CD14-positive monocyte (primary cell): ENCODE data around the gene SUPT7L. TPM values are rescaled to one million over a fixed set of nuclear protein-coding genes. Genes with fewer than 3 reads are reported as not detected.

Experiments used
- DNase-seq, 3 donors: peaks; one replicate each; pipeline ENCODE4 v3.0.0-alpha.2; 2011 to 2022
- H2AFZ ChIP-seq: 2 replicates; pipeline ENCODE4 v1.6.0; 2012; ENCODE audit warnings: mild to moderate bottlenecking, low read depth, low read length, inconsistent platforms; ENCODE audit not compliant: insufficient read depth, poor library complexity, severe bottlenecking
- H3K27ac ChIP-seq, 2 donors: 1 replicate in 1 of 2; 2 replicates in 1 of 2; pipeline ENCODE4 v1.5.1; 2012 to 2013; ENCODE audit warnings: low read length in 2 of 2, control low read depth in 1 of 2, inconsistent platforms in 1 of 2, low read depth in 1 of 2, mild to moderate bottlenecking in 1 of 2
- H3K27me3 ChIP-seq, 2 donors: one replicate each; pipeline versions ENCODE4 v1.6.0 to v1.6.1; 2011 to 2013; ENCODE audit warnings: low read length in 2 of 2; ENCODE audit not compliant: control insufficient read depth in 2 of 2, insufficient read depth in 2 of 2
- H3K36me3 ChIP-seq, 2 donors: replicated peaks in 1 of 2; 1 replicate in 1 of 2; 2 replicates in 1 of 2; pipeline versions ENCODE4 v1.5.1 to v1.6.1; 2012 to 2013; ENCODE audit warnings: low read length in 2 of 2, control low read depth in 1 of 2, inconsistent platforms in 1 of 2, mild to moderate bottlenecking in 1 of 2; ENCODE audit not compliant: insufficient read depth in 2 of 2, control insufficient read depth in 1 of 2
- H3K4me1 ChIP-seq, 2 donors: 1 replicate in 1 of 2; 2 replicates in 1 of 2; pipeline versions ENCODE4 v1.5.1 to v1.6.1; 2012 to 2013; ENCODE audit warnings: low read length in 2 of 2, control low read depth in 1 of 2, inconsistent platforms in 1 of 2, mild to moderate bottlenecking in 1 of 2, moderate library complexity in 1 of 2; ENCODE audit not compliant: insufficient read depth in 2 of 2, control insufficient read depth in 1 of 2
- H3K4me2 ChIP-seq: replicated peaks from 2 replicates; pipeline ENCODE3; 2012; ENCODE audit warnings: low read length, moderate library complexity, mild to moderate bottlenecking; ENCODE audit not compliant: poor library complexity, severe bottlenecking; ENCODE audit errors: extremely low read depth
- H3K4me3 ChIP-seq, 3 experiments: fragments of 200-600 bp in 1 of 3; sonication (generic) in 1 of 3; replicated peaks in 1 of 3; 1 replicate in 2 of 3; 2 replicates in 1 of 3; pipeline ENCODE4 v1.5.1; 2011 to 2013; ENCODE audit warnings: low read length in 3 of 3, mild to moderate bottlenecking in 3 of 3, control low read depth in 2 of 3, low read depth in 2 of 3, inconsistent platforms in 1 of 3, moderate library complexity in 1 of 3
- H3K79me2 ChIP-seq: 2 replicates; pipeline ENCODE4 v1.6.0; 2012; ENCODE audit warnings: mild to moderate bottlenecking, control low read depth, inconsistent platforms, low read length, moderate library complexity; ENCODE audit not compliant: insufficient read depth
- H3K9ac ChIP-seq: 2 replicates; pipeline ENCODE4 v1.6.0; 2017; ENCODE audit warnings: low read length, mild to moderate bottlenecking; ENCODE audit not compliant: insufficient read depth, poor library complexity, severe bottlenecking
- H3K9me3 ChIP-seq, 2 donors: replicated peaks in 1 of 2; 1 replicate in 1 of 2; 2 replicates in 1 of 2; pipeline versions ENCODE4 v1.5.1 to v1.6.1; 2012 to 2013; ENCODE audit warnings: low read length in 2 of 2, control low read depth in 1 of 2; ENCODE audit not compliant: control insufficient read depth in 1 of 2, insufficient read depth in 1 of 2
- H4K20me1 ChIP-seq: 2 replicates; pipeline ENCODE4 v1.6.0; 2012; ENCODE audit warnings: mild to moderate bottlenecking, low read length, control low read depth, moderate library complexity; ENCODE audit not compliant: insufficient read depth
- H3K27ac Mint-ChIP-seq, 7 donors: one replicate each; pipeline ENCODE4 v1.8.0; 2020; ENCODE audit warnings: mild to moderate bottlenecking in 7 of 7, mixed read lengths in 7 of 7, moderate library complexity in 6 of 7, inconsistent platforms in 2 of 7
- H3K27me3 Mint-ChIP-seq, 3 donors: one replicate each; pipeline ENCODE4 v1.8.0; 2021 to 2022; ENCODE audit warnings: low read depth in 3 of 3, mild to moderate bottlenecking in 3 of 3, mixed read lengths in 3 of 3, moderate library complexity in 3 of 3, inconsistent platforms in 1 of 3
- H3K36me3 Mint-ChIP-seq, 2 donors: one replicate each; pipeline ENCODE4 v1.8.0; 2020; ENCODE audit warnings: mixed read lengths in 2 of 2, inconsistent platforms in 1 of 2, mild to moderate bottlenecking in 1 of 2
- H3K4me1 Mint-ChIP-seq: one replicate; pipeline ENCODE4 v1.8.0; 2020; ENCODE audit warnings: mild to moderate bottlenecking, mixed read lengths
- H3K4me3 Mint-ChIP-seq, 2 donors: one replicate each; pipeline ENCODE4 v1.8.0; 2020; ENCODE audit warnings: mild to moderate bottlenecking in 2 of 2, mixed read lengths in 2 of 2, moderate library complexity in 1 of 2
- H3K9me3 Mint-ChIP-seq, 7 donors: one replicate each; pipeline ENCODE4 v1.8.0; 2020 to 2022; ENCODE audit warnings: mixed read lengths in 7 of 7, mild to moderate bottlenecking in 6 of 7, moderate library complexity in 6 of 7, inconsistent platforms in 2 of 7
- WGBS: methylation state at CpG from one replicate; pipeline ENCODE4 v1.1.5; 2013; ENCODE audit warnings: missing lambda C conversion rate; ENCODE audit not compliant: insufficient coverage; 5-methylcytosine and 5-hydroxymethylcytosine counted together
- intact Hi-C, 2 donors: fragments of 100-400 bp; cut with micrococcal nuclease; formaldehyde crosslinking; loops; one replicate each; pipeline versions ENCODE4 v1.15.0 to v1.15.1; 2023
- polyA plus RNA-seq, 3 donors: library from polyadenylated mRNA; depleted of rRNA in 1 of 3; unstranded in 2 of 3; stranded (reverse) in 1 of 3; fragments of 300-500 nt in 2 of 3; fragments of >200 nt in 1 of 3; fragmentation: Illumina TruSeq in 2 of 3; gene quantifications; 1 replicate in 2 of 3; 2 replicates in 1 of 3; pipeline ENCODE4 v1.2.3, GENCODE V29; 2012 to 2021
- TF ChIP-seq, protein P1 (sequence below): fragments of 200-600 bp; IDR thresholded peaks from one replicate; pipeline ENCODE4 v1.8.0; 2022; ENCODE audit warnings: antibody characterized with exemption, mild to moderate bottlenecking

The SUPT7L gene
- polyA plus RNA-seq, 3 donors, result 10.7 to 59.0 (median 12.2) TPM

DNA sequence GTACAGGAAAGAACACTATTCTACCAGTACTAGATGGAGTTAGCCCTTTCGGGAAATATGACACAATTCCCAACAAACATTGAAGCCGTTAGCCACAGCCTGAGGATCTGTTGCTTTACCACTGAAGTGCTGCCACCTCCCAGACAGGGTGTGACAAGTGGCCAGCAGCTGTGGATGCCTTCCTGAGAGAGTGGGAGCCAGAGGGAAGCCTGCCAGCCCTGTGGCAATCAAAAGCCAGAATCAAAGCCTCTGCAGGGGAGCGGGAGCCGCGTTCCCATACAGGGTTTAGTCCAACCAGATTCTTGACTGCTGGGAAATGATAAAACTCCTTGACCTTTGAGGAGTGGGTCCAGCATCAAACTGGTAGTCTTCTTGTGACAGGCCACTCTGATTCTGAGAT is 38.3 kb upstream of the SUPT7L start:
- no peaks in the 10 kb centered on the region for H3K79me2 ChIP-seq
- no peaks in the 10 kb centered on the region for H3K9me3 ChIP-seq
- no peak overlapping the region for H2AFZ ChIP-seq
- H4K20me1 ChIP-seq, result no peaks in the 10 kb centered on the region
- H3K4me1 ChIP-seq, result peaks cover 22 to 25% of the 10 kb centered on the region in 2 donors
- peaks cover 26% of the 10 kb centered on the region for H3K4me1 Mint-ChIP-seq
- H3K27ac Mint-ChIP-seq, result no peak overlapping the region
- H3K4me3 ChIP-seq, result no peak overlapping the region
- H3K27me3 ChIP-seq, result no peaks in the 10 kb centered on the region
- TF ChIP-seq, protein P1, sequence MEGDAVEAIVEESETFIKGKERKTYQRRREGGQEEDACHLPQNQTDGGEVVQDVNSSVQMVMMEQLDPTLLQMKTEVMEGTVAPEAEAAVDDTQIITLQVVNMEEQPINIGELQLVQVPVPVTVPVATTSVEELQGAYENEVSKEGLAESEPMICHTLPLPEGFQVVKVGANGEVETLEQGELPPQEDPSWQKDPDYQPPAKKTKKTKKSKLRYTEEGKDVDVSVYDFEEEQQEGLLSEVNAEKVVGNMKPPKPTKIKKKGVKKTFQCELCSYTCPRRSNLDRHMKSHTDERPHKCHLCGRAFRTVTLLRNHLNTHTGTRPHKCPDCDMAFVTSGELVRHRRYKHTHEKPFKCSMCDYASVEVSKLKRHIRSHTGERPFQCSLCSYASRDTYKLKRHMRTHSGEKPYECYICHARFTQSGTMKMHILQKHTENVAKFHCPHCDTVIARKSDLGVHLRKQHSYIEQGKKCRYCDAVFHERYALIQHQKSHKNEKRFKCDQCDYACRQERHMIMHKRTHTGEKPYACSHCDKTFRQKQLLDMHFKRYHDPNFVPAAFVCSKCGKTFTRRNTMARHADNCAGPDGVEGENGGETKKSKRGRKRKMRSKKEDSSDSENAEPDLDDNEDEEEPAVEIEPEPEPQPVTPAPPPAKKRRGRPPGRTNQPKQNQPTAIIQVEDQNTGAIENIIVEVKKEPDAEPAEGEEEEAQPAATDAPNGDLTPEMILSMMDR, result no peak
- H3K4me3 Mint-ChIP-seq, result no peak overlapping the region
- intact Hi-C loops, result loop anchor here in 1 of 2 donors (5.0 kb wide), 1 partner anchor 751 kb away; no protein-coding TSS in a partner anchor
- H3K9me3 Mint-ChIP-seq, result peaks cover 0 to 3% (median 0%) of the 10 kb centered on the region in 7 donors
- H3K4me2 ChIP-seq, result no peak overlapping the region
- H3K36me3 ChIP-seq, result peaks cover 9 to 23% of the 10 kb centered on the region in 2 donors
- peaks cover 0 to 1% (median 0%) of the 10 kb centered on the region in 3 donors for H3K27me3 Mint-ChIP-seq
- DNase-seq, result no peak
- H3K36me3 Mint-ChIP-seq, result peaks cover 14 to 21% of the 10 kb centered on the region in 2 donors
- WGBS, result 81% methylated on average over 3 of the region's 5 CpGs
- no peak overlapping the region for H3K27ac ChIP-seq
- H3K9ac ChIP-seq, result no peak overlapping the region

DNA sequence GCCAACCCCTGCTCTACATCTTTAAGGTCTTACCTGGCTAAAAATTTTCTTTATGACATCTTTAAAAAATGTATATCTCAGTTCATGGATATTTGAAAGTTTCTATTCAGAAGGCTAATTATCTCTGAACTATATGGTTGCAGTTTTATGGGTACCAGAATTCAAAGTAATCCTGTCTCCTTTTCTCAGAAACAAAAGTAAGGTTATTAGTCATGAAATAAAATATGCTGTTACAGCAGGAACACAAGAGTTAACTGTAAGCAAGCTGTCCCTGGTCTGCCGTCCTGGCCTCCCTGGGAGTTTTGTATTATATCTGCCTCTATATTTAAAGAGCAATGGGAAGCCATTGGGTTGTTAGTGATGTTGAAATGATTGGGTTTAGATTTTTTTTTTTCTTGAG is 34.2 kb upstream of the SUPT7L start:
- 100% methylated on average over 1 of the region's 1 CpG for WGBS
- Histone ChIP-seq H3K9ac (no peak overlapping the region), H2AFZ (no peak overlapping the region), H3K4me2 (no peak overlapping the region), H3K36me3 (peaks cover 41 to 62% of the 10 kb centered on the region in 2 donors), H3K9me3 (no peaks in the 10 kb centered on the region), H4K20me1 (no peaks in the 10 kb centered on the region), H3K4me1 (no peaks in the 10 kb centered on the region), H3K27ac (no peak overlapping the region), H3K4me3 (no peak overlapping the region), H3K27me3 (no peaks in the 10 kb centered on the region), H3K79me2 (no peaks in the 10 kb centered on the region)
- H3K36me3 Mint-ChIP-seq, result peaks cover 39 to 56% of the 10 kb centered on the region in 2 donors
- intact Hi-C loops, result no loop called here
- no peaks in the 10 kb centered on the region for H3K4me1 Mint-ChIP-seq
- no peak for DNase-seq
- H3K4me3 Mint-ChIP-seq, result no peak overlapping the region
- no peaks in the 10 kb centered on the region for H3K9me3 Mint-ChIP-seq
- H3K27me3 Mint-ChIP-seq, result no peaks in the 10 kb centered on the region
- no peak overlapping the region for H3K27ac Mint-ChIP-seq
- TF ChIP-seq, protein P1, result no peak
